ENCODE results near the gene MON1A.

The MON1A gene

DNA sequence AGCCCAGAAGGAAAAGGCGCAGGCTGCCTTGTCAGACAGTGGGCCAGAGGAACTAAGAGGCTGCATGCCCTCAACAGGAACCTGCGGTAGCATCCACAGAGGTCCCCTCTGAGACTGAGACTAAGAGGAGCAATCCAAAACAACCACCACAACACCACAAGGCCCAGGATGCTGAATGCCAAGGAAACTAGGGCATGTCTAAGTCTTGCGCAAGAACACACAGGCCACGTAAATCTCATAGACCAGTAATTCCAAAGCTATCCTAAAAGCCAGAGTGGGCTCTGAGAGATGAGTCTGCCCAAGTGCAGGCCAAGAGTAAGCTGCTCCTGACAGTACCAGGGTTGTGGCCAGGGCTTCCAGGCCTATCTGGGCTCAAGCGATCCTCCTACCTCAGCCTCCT lies 12.9 kb downstream of the MON1A start:
- TF ChIP-seq, protein P1, sequence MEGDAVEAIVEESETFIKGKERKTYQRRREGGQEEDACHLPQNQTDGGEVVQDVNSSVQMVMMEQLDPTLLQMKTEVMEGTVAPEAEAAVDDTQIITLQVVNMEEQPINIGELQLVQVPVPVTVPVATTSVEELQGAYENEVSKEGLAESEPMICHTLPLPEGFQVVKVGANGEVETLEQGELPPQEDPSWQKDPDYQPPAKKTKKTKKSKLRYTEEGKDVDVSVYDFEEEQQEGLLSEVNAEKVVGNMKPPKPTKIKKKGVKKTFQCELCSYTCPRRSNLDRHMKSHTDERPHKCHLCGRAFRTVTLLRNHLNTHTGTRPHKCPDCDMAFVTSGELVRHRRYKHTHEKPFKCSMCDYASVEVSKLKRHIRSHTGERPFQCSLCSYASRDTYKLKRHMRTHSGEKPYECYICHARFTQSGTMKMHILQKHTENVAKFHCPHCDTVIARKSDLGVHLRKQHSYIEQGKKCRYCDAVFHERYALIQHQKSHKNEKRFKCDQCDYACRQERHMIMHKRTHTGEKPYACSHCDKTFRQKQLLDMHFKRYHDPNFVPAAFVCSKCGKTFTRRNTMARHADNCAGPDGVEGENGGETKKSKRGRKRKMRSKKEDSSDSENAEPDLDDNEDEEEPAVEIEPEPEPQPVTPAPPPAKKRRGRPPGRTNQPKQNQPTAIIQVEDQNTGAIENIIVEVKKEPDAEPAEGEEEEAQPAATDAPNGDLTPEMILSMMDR (IDR thresholded peaks at IDR 0.05; ENCODE audit: insufficient read depth, low read depth, low read length, missing control alignments), result no peak
- DNase-seq (ENCODE audit: low read depth), result no peak
- H3K4me3 ChIP-seq (ENCODE audit: low read depth, low read length), result no peak overlapping the region

DNA sequence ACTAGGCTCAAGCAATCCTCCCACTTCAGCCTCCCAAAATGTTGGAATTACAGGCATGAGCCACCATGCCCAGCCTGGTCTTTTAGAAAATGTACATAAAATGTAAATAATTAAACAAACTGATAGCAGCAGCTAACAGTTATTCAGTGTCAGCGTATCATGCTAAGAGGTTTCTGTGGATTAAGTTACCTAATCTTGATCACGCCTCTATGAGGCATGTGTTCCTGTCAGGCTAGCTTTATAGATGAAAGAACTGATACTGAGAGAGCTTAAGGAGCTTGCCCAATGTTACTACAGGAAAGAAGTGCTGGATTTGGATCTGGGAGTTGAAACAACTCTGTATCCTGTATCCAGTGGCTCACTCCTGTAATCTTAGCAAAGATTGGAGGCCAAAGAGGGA lies 14.7 kb downstream of the MON1A start:
- no peak overlapping the region for H3K4me3 ChIP-seq (ENCODE audit: low read depth, low read length)
- TF ChIP-seq, protein P1 (IDR thresholded peaks at IDR 0.05; ENCODE audit: insufficient read depth, low read depth, low read length, missing control alignments), result no peak
- DNase-seq (ENCODE audit: low read depth), result no peak

- TF ChIP-seq, protein P1 (IDR thresholded peaks at IDR 0.05; ENCODE audit: insufficient read depth, low read depth, low read length, missing control alignments), result no peak
- no peak overlapping the region for H3K4me3 ChIP-seq (ENCODE audit: low read depth, low read length)
- DNase-seq (ENCODE audit: low read depth), result no peak
Observed at GRCh38 chr3:49912881-49913281, 16.7 kb downstream of the MON1A start.

DNA sequence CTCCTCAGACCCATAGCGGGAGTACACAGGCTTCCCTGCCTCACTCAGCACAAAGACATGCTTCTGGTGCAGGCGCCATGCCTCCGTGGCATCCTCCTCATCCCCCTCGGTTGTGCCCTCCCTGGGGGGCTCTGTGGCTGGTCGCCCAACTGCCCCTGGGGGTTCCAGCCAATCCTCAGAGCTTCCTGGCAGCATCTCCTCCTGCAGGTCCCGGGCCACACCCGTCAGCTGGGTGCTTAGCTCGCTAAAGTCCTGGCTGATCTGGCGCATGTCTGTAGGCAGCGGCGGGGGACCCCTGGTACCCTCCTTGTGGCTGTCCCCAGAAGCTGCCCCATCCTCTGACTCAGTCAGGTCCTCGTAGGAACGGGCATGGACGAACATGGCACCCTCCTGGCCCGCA lies 18.0 kb downstream of the MON1A start:
- DNase-seq (ENCODE audit: low read depth), result no peak
- H3K4me3 ChIP-seq (ENCODE audit: low read depth, low read length), result no peak overlapping the region
- TF ChIP-seq, protein P1 (IDR thresholded peaks at IDR 0.05; ENCODE audit: insufficient read depth, low read depth, low read length, missing control alignments), result no peak

DNA sequence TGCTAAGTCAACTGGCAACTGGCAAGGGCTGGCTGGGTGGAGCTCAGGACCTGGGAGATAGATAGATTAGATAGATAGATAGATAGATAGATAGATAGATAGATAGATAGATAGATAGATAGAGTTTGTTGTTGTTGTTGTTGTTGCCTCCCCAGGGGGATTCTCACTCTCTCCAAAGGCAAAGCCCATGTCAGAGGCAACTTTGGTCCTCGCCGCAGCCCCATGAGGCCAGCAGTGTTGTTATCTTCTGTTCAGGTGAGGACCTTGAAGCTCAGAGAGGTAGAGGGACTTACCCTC lies 18.5 kb downstream of the MON1A start:
- TF ChIP-seq, protein P1 (IDR thresholded peaks at IDR 0.05; ENCODE audit: insufficient read depth, low read depth, low read length, missing control alignments), result no peak
- no peak overlapping the region for H3K4me3 ChIP-seq (ENCODE audit: low read depth, low read length)
- no peak for DNase-seq (ENCODE audit: low read depth)

DNA sequence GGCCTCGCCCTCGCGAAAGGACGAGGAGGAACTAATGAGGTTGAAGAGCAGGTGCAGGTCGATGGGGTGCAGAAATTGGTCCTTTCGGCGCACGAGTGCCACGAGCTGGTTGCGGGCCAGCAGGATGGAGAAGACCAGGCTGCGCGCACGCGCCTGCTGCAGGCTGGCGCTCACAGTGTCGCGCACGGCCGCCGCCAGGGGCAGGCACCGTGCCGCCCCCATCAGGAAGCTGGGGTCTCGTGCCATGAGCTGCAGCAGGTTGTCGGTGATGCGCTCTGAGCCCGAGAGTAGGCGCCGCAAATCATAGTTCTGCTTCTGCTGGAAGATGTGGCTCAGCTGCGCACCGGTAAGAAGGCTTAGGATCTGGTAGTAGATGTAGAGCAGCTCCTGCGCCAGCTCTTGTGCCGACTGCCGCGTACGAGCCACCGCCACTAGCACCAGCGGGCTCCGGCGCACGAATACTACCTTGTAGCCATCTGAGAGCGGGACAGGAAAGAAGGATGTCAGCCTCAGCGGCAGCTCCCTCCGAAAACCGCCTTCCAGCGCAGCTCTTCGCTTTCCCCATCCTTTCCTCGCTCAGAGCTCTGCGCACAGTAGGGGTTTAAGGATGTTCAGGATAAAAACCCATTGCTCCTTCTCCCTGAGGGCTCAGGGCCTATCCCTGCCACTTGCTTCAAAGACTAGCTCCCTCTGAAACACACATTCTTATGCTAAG lies 19.0 kb downstream of the MON1A start:
- no peak overlapping the region for H3K4me3 ChIP-seq (ENCODE audit: low read depth, low read length)
- no peak for DNase-seq (ENCODE audit: low read depth)
- TF ChIP-seq, protein P1 (IDR thresholded peaks at IDR 0.05; ENCODE audit: insufficient read depth, low read depth, low read length, missing control alignments), result no peak
